Ishikawa (cell line): ENCODE results near the gene SLC22A31.

Experiments used
- TAF1 ChIP-seq: IDR thresholded peaks from 2 replicates; pipeline ENCODE4 v1.6.1; 2012; ENCODE audit warnings: low read depth, mild to moderate bottlenecking
- TCF12 ChIP-seq: IDR thresholded peaks from 2 replicates; pipeline ENCODE4 v1.6.1; 2012; ENCODE audit warnings: low read depth
- YY1 ChIP-seq: IDR thresholded peaks from 2 replicates; pipeline ENCODE4 v1.6.1; 2012; ENCODE audit warnings: low read depth
- ZBTB7A ChIP-seq: IDR thresholded peaks from 2 replicates; pipeline ENCODE4 v1.6.1; 2012; ENCODE audit warnings: low read depth
- TF ChIP-seq, protein P1 (sequence below): IDR thresholded peaks from 2 replicates; pipeline ENCODE4 v1.6.1; 2012

DNA sequence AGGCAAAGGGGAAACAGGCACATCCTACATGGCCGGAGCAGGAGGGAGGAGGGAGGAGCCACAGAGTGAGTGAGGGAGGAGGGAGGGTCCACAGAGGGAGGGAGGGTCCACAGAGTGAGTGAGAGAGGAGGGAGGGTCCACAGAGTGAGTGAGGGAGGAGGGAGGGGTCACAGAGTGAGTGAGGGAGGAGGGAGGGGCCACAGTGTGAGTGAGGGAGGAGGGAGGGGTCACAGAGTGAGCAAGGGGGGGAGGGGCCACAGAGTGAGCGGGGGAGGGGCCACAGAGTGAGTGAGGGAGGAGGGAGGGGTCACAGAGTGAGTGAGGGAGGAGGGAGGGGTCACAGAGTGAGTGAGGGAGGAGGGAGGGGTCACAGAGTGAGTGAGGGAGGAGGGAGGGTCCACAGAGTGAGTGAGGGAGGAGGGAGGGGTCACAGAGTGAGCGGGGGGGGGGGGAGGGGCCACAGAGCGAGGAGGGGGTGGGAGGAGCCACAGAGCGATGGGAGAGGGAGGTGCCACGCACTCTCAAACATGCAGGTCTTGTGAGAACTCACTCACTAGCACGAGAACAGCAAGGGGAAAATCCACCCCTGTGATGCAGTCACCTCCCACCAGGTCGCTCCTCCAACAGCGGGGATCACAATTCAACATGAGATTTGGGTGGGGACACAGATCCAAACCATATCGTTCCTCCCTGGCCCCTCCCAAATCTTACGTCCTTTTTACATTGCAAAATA is 53.1 kb downstream of the SLC22A31 start:
- no peak for TF ChIP-seq ZBTB7A
- TF ChIP-seq TAF1 = no peak
- no peak for TF ChIP-seq YY1
- TF ChIP-seq, protein P1, sequence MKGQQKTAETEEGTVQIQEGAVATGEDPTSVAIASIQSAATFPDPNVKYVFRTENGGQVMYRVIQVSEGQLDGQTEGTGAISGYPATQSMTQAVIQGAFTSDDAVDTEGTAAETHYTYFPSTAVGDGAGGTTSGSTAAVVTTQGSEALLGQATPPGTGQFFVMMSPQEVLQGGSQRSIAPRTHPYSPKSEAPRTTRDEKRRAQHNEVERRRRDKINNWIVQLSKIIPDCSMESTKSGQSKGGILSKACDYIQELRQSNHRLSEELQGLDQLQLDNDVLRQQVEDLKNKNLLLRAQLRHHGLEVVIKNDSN = no peak
- no peak for TF ChIP-seq TCF12
